ENCODE results near the gene SKIL. TPM values are rescaled to one million over a fixed set of nuclear protein-coding genes. Genes with fewer than 3 reads are reported as not detected.

SKIL gene
- total RNA-seq, 1 experiment from 2014 or later, result 34.7 TPM

DNA sequence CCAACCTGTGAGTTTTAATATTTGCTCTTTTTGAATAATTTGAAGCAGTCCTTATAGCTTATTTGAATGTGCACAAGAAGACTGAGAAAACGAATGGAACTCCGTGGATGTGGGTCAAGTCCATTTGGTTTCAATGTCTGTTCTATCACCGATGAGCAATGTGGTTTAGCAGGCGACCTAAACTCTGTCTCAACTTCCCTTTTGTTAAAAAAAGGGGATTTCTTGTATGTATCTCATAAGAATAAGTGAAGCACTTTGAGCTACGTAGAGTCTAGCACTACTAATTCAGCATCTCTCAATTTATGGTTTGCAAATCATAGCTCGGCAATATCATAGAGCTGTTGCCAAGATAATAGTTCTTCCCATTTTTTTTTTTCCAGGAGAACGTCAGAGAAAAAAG is 4.6 kb upstream of the SKIL start:
- ChIA-PET CTCF (interaction anchor here (0.6 to 0.8 kb wide), 2 partner anchors 163 to 460 kb away, joined by 3 read pairs; no protein-coding TSS in a partner anchor), POLR2A (interaction anchor here (0.6 kb wide), 1 partner anchor 537 kb away, joined by 3 read pairs; no protein-coding TSS in a partner anchor)
- no peak overlapping the region for H3K27ac Mint-ChIP-seq (ENCODE audit: low read depth, unreplicated experiment)
- BruUV-seq (replicated peaks), result no TSS peak
- H3K4me3 Mint-ChIP-seq (ENCODE audit: unreplicated experiment), result no peak overlapping the region
- H3K9me3 Mint-ChIP-seq (ENCODE audit: unreplicated experiment), result no peaks in the 10 kb centered on the region
- TF ChIP-seq, protein P1, sequence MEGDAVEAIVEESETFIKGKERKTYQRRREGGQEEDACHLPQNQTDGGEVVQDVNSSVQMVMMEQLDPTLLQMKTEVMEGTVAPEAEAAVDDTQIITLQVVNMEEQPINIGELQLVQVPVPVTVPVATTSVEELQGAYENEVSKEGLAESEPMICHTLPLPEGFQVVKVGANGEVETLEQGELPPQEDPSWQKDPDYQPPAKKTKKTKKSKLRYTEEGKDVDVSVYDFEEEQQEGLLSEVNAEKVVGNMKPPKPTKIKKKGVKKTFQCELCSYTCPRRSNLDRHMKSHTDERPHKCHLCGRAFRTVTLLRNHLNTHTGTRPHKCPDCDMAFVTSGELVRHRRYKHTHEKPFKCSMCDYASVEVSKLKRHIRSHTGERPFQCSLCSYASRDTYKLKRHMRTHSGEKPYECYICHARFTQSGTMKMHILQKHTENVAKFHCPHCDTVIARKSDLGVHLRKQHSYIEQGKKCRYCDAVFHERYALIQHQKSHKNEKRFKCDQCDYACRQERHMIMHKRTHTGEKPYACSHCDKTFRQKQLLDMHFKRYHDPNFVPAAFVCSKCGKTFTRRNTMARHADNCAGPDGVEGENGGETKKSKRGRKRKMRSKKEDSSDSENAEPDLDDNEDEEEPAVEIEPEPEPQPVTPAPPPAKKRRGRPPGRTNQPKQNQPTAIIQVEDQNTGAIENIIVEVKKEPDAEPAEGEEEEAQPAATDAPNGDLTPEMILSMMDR (IDR thresholded peaks at IDR 0.05; ENCODE audit: unreplicated experiment), result no peak
- H3K27me3 Mint-ChIP-seq (ENCODE audit: insufficient read depth, unreplicated experiment), result no peaks in the 10 kb centered on the region
- no peaks in the 10 kb centered on the region for H3K36me3 Mint-ChIP-seq (ENCODE audit: insufficient read depth, unreplicated experiment)
- peaks cover 12% of the 10 kb centered on the region for H3K4me1 Mint-ChIP-seq (ENCODE audit: insufficient read depth, unreplicated experiment)
- intact Hi-C loops (cut with micrococcal nuclease), result no loop called here
- DNase-seq (ENCODE audit: unreplicated experiment), result no peak

DNA sequence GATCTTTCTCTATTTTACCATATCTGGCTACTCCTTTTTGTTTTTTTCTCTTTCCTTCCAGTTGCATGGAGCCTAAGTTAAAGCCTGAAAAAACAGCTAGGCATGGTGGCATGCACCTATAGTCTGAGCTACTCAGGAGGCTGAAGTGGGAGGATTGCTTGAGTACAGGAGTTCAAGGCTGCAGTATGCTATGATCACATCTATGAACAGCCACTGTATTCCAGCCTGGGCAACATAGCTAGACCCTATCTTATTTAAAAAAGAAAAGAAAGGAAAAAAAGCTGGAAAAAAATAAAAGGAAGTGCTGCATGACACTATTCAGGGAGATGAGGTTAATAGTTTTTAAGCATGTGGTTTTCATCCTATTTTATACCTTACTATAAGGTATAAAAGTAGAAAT is 4.0 kb upstream of the SKIL start:
- ChIA-PET POLR2A (no interaction called here), CTCF (interaction anchor here (0.6 to 0.8 kb wide), 2 partner anchors 164 to 459 kb away, joined by 3 read pairs; no protein-coding TSS in a partner anchor)
- no peaks in the 10 kb centered on the region for H3K27me3 Mint-ChIP-seq (ENCODE audit: insufficient read depth, unreplicated experiment)
- TF ChIP-seq, protein P1 (IDR thresholded peaks at IDR 0.05; ENCODE audit: unreplicated experiment), result no peak
- H3K9me3 Mint-ChIP-seq (ENCODE audit: unreplicated experiment), result no peaks in the 10 kb centered on the region
- no peak overlapping the region for H3K4me3 Mint-ChIP-seq (ENCODE audit: unreplicated experiment)
- no peaks in the 10 kb centered on the region for H3K36me3 Mint-ChIP-seq (ENCODE audit: insufficient read depth, unreplicated experiment)
- no peak overlapping the region for H3K27ac Mint-ChIP-seq (ENCODE audit: low read depth, unreplicated experiment)
- no peak for DNase-seq (ENCODE audit: unreplicated experiment)
- peaks cover 12% of the 10 kb centered on the region for H3K4me1 Mint-ChIP-seq (ENCODE audit: insufficient read depth, unreplicated experiment)
- BruUV-seq (replicated peaks), result no TSS peak
- intact Hi-C loops (cut with micrococcal nuclease), result no loop called here

DNA sequence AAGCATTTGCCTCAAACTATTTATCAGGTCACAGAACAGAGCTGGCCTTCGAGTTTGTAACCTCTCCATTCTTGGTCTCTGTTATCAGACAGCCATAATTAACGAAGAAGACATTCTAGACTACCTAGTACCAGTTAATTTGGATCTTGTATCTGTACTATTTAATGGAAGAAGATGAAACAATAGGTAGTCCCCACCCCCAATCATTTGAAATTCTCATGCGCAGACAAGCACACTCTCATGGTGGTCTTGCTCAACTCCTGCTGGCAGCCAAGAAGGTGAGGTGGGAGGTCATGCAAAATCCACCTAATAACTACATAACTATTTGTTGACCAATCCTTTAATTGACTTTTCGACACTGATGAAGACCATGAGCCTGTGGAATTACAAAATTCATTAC is 2.8 kb upstream of the SKIL start:
- Mint-ChIP-seq H3K4me3 (ENCODE audit: unreplicated experiment) (no peak overlapping the region), H3K27me3 (ENCODE audit: insufficient read depth, unreplicated experiment) (no peaks in the 10 kb centered on the region), H3K36me3 (ENCODE audit: insufficient read depth, unreplicated experiment) (peaks cover under 1% of the 10 kb centered on the region), H3K27ac (ENCODE audit: low read depth, unreplicated experiment) (no peak overlapping the region), H3K9me3 (ENCODE audit: unreplicated experiment) (no peaks in the 10 kb centered on the region), H3K4me1 (ENCODE audit: insufficient read depth, unreplicated experiment) (peaks cover 12% of the 10 kb centered on the region)
- TF ChIP-seq, protein P1 (IDR thresholded peaks at IDR 0.05; ENCODE audit: unreplicated experiment), result no peak
- POLR2A ChIA-PET, result no interaction called here
- no peak for DNase-seq (ENCODE audit: unreplicated experiment)
- CTCF ChIA-PET, result no interaction called here
- intact Hi-C loops (cut with micrococcal nuclease), result no loop called here
- no TSS peak for BruUV-seq (replicated peaks)

DNA sequence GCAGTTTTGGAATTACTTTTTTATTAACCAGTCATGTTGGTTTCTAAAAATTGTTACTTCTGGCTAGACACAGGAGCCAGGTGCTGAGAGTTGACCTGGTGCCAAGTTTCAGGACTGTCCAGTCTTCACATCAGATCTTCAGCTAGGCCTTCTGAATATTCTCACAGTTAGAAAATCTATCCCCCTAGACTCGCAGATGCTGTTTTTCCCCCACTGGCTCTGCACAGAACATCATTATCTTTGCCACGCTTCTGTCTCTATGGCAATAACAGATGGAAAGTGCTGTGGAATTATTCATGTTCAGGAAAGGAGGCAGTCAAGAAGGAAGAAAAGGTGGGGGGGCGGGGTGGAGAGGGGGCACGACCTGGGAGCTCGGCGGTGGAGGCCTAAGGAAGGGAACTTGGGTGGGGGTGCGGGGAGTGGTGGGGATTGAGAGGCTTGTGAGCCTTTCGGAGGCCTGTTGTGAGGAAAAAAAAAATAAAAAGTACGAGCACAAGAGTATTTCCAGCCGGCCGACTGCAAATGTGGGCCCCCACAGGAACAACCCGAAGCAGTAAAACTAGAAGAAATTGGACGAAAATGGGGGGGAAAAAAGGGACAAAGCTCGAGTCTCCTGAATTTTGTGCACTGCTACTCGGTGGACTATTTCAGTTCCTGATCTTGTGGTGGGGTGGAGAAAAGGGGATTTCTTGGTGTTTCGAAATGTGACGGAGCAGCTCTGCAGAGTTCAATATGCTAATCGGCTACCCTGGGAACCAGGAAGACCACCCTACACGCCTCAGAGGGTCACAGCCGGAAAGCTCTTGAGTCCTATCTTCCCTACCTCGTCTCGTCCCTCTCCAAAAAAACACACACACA is 1.5 kb upstream of the SKIL start:
- peaks cover 10% of the 10 kb centered on the region for H3K36me3 Mint-ChIP-seq (ENCODE audit: insufficient read depth, unreplicated experiment)
- TSS peak; percentile 88 for BruUV-seq (replicated peaks)
- CTCF ChIA-PET, result interaction anchor here (0.6 to 1.6 kb wide), 6 partner anchors 20 to 1509 kb away, joined by 3 to 5 read pairs (median 3); no protein-coding TSS in a partner anchor
- DNase-seq (ENCODE audit: unreplicated experiment), result no peak
- H3K27me3 Mint-ChIP-seq (ENCODE audit: insufficient read depth, unreplicated experiment), result no peaks in the 10 kb centered on the region
- peak overlapping the region; percentile 68 for H3K4me3 Mint-ChIP-seq (ENCODE audit: unreplicated experiment)
- intact Hi-C loops (cut with micrococcal nuclease), result loop anchor here (2.0 kb wide), 1 partner anchor 175 kb away; the partner anchor contains the start of gene PHC3
- peaks cover 12% of the 10 kb centered on the region for H3K4me1 Mint-ChIP-seq (ENCODE audit: insufficient read depth, unreplicated experiment)
- TF ChIP-seq, protein P1 (IDR thresholded peaks at IDR 0.05; ENCODE audit: unreplicated experiment), result no peak
- H3K27ac Mint-ChIP-seq (ENCODE audit: low read depth, unreplicated experiment), result peak overlapping the region; percentile 39
- no peaks in the 10 kb centered on the region for H3K9me3 Mint-ChIP-seq (ENCODE audit: unreplicated experiment)
- POLR2A ChIA-PET, result interaction anchor here (0.8 to 2.5 kb wide), 10 partner anchors 11 to 514 kb away, joined by 3 to 9 read pairs (median 4); partner anchors contain the start of gene RPL22L1
